NCI-H187 treated with DMSO at 0.1 percent for 48 hours (cell line): ENCODE measurements around the gene ACACA.

Source experiments
- DNase-seq: peaks from one replicate; lab custom pipeline; 2025; lab: John Stamatoyannopoulos, UW

ACACA gene

GRCh38 chr17:37344519-37344918, 62.1 kb downstream of the ACACA start:
- no peak for DNase-seq

- no peak for DNase-seq
These were observed 64.0 kb downstream of the ACACA start for GRCh38 chr17:37342589-37342988.

GRCh38 chr17:37340804-37341203, 65.8 kb downstream of the ACACA start:
- DNase-seq: no peak

GRCh38 chr17:37339321-37339720, 67.3 kb downstream of the ACACA start:
- DNase-seq: no peak

GRCh38 chr17:37338847-37339246, 67.8 kb downstream of the ACACA start:
- DNase-seq: no peak

- DNase-seq: no peak
These were observed 79.1 kb downstream of the ACACA start for GRCh38 chr17:37327341-37328090.

GRCh38 chr17:37322826-37323561, 83.6 kb downstream of the ACACA start:
- no peak for DNase-seq

GRCh38 chr17:37322106-37322505, 84.5 kb downstream of the ACACA start:
- DNase-seq: no peak

GRCh38 chr17:37318931-37319594, 87.6 kb downstream of the ACACA start:
- no peak for DNase-seq

- no peak for DNase-seq
These were observed 88.8 kb downstream of the ACACA start for GRCh38 chr17:37317867-37318266.

- DNase-seq: no peak
These were observed 91.0 kb downstream of the ACACA start for GRCh38 chr17:37315601-37316000.

GRCh38 chr17:37312137-37312923, 94.3 kb downstream of the ACACA start:
- no peak for DNase-seq

- no peak for DNase-seq
These were observed 95.7 kb downstream of the ACACA start for GRCh38 chr17:37310940-37311339.

- no peak for DNase-seq
These were observed 97.6 kb downstream of the ACACA start for GRCh38 chr17:37309051-37309450.

GRCh38 chr17:37305406-37305905, 101.2 kb downstream of the ACACA start:
- DNase-seq: no peak

- no peak for DNase-seq
These were observed 105.3 kb downstream of the ACACA start for GRCh38 chr17:37301288-37301687.

GRCh38 chr17:37300683-37301082, 106.0 kb downstream of the ACACA start:
- no peak for DNase-seq

- no peak for DNase-seq
These were observed 107.2 kb downstream of the ACACA start for GRCh38 chr17:37299257-37299980.

GRCh38 chr17:37295888-37296287, 110.7 kb downstream of the ACACA start:
- DNase-seq: no peak

- no peak for DNase-seq
These were observed 111.7 kb downstream of the ACACA start for GRCh38 chr17:37294888-37295287.

- no peak for DNase-seq
These were observed 112.9 kb downstream of the ACACA start for GRCh38 chr17:37293770-37294169.
